Osteocyte (in vitro differentiated cells): Measurements from ENCODE around the gene PNISR. TPM values are rescaled to one million over a fixed set of nuclear protein-coding genes. Genes with fewer than 3 reads are reported as not detected.
"Not testable (repeated sequence)": the region's sequence is repeated elsewhere in the genome, so short reads cannot be mapped to it uniquely, and the experiment has no call there.

Experiments
- DNase-seq: peaks from one replicate; pipeline ENCODE4 v3.0.0; 2021; ENCODE audit warnings: mixed read lengths; ENCODE audit not compliant: unreplicated experiment; ENCODE audit errors: extremely low spot score
- H3K27ac Mint-ChIP-seq: one replicate; pipeline ENCODE4 v1.8.0; 2021; ENCODE audit warnings: mild to moderate bottlenecking, mixed read lengths; ENCODE audit not compliant: unreplicated experiment
- H3K27me3 Mint-ChIP-seq: one replicate; pipeline ENCODE4 v1.8.0; 2021; ENCODE audit warnings: mixed read lengths; ENCODE audit not compliant: unreplicated experiment
- H3K36me3 Mint-ChIP-seq: one replicate; pipeline ENCODE4 v1.8.0; 2021; ENCODE audit warnings: mixed read lengths; ENCODE audit not compliant: unreplicated experiment
- H3K4me1 Mint-ChIP-seq: one replicate; pipeline ENCODE4 v1.8.0; 2021; ENCODE audit warnings: mixed read lengths; ENCODE audit not compliant: unreplicated experiment
- H3K4me3 Mint-ChIP-seq: one replicate; pipeline ENCODE4 v1.8.0; 2021; ENCODE audit warnings: mild to moderate bottlenecking, moderate library complexity, mixed read lengths; ENCODE audit not compliant: unreplicated experiment
- H3K9me3 Mint-ChIP-seq: one replicate; pipeline ENCODE4 v1.8.0; 2021; ENCODE audit warnings: mixed read lengths; ENCODE audit not compliant: unreplicated experiment
- CTCF ChIP-seq: fragments of 200-600 bp; sonication (generic); IDR thresholded peaks from 2 replicates; pipeline ENCODE4 v1.5.0; 2021; ENCODE audit warnings: antibody characterized with exemption, mild to moderate bottlenecking, moderate library complexity
- long read RNA-seq: library from polyadenylated mRNA; unstranded; transcript quantifications from one replicate; pipeline ENCODE4 v2.0.0, GENCODE V29; 2021
- total RNA-seq: library from RNA; stranded (reverse); gene quantifications from 2 replicates; pipeline ENCODE4 v1.2.1, GENCODE V29; 2021

PNISR gene, protein sequence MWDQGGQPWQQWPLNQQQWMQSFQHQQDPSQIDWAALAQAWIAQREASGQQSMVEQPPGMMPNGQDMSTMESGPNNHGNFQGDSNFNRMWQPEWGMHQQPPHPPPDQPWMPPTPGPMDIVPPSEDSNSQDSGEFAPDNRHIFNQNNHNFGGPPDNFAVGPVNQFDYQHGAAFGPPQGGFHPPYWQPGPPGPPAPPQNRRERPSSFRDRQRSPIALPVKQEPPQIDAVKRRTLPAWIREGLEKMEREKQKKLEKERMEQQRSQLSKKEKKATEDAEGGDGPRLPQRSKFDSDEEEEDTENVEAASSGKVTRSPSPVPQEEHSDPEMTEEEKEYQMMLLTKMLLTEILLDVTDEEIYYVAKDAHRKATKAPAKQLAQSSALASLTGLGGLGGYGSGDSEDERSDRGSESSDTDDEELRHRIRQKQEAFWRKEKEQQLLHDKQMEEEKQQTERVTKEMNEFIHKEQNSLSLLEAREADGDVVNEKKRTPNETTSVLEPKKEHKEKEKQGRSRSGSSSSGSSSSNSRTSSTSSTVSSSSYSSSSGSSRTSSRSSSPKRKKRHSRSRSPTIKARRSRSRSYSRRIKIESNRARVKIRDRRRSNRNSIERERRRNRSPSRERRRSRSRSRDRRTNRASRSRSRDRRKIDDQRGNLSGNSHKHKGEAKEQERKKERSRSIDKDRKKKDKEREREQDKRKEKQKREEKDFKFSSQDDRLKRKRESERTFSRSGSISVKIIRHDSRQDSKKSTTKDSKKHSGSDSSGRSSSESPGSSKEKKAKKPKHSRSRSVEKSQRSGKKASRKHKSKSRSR
- 93.9 and 96.5 TPM in 2 replicates for total RNA-seq
- long read RNA-seq, full-length matches to known transcripts, result 149 of 373 reads
- long read RNA-seq, partial matches to known transcripts, result 148 of 373 reads
- long read RNA-seq, other reads (novel, unspliced or antisense), result 76 of 373 reads

DNA sequence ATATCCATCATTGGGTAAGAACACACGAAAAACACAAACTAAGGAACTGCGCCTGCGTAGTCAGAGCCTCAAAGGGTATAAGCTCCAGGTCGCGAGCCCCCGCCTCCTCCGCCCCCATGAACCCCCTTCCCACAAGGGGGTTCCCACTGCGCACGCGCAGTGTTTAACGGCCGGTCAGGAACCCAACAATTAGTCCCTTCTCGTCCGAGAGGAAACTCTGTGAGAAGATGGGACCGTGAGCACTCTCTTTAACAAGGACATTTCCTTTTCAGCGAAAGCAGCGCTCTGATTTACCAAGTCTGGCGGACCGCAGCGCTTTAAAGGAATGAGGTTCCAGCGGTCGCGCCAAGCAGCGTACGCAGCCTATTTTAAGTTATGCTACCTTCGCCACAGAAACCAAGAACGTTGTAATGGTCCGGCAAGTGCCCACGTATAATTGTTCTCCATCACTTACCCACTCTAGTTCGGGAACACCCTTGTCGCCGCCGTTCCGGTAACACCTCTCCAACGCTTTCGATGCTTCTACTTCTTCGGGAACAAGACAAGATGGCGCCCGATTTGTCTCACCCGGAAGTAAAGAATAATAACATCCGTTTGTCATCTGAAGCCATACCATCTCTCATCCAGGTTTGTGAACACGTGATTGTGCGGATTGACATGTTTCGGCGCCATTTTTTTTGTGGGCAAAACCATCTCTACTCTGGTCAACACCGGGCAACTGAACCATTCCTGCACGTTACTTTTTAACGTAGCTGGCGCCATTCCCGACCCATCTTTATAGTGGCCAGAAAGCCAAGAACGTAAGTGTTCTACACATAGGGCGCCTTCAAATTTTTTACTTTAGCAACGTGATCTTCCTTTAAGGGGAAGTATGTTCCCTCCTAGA lies at the start of gene PNISR:
Gene PNISR, minus strand, starts transcription at position 548 of the 886 bp plus-strand sequence. CDS start 10,649 bp downstream, outside the sequence.
- H3K36me3 Mint-ChIP-seq, result peaks cover 4% of the 10 kb centered on the region

DNA sequence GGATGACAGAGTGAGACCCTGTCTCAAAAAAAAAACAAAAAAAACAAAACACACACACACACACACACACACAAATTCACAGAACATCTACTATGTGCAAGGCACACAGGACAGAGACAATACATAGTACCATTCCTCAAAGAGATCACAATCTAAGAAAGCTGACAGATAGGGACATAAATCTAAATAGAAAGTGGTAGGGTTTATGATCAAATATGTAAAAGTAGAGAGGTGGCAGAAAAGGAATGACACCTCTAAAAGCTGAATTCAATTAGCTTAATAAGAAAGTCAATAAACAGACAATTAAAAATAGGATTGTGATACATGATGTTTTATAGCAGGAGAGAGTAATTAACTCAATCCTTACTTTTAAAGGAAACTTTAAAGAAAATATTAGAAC lies 48.6 kb upstream of the PNISR start:
- Mint-ChIP-seq H3K4me1 (no peaks in the 10 kb centered on the region), H3K36me3 (peaks cover 9% of the 10 kb centered on the region), H3K27ac (no peak overlapping the region), H3K4me3 (no peak overlapping the region), H3K27me3 (no peaks in the 10 kb centered on the region), H3K9me3 (peaks cover 4% of the 10 kb centered on the region)
- no peak for TF ChIP-seq CTCF
- DNase-seq, result no peak

More for the DNA sequence above, at the start of gene PNISR:
- Mint-ChIP-seq H3K4me1 (peaks cover 52% of the 10 kb centered on the region), H3K27me3 (no peaks in the 10 kb centered on the region), H3K4me3 (peak within 1 kb of the TSS; percentile 89), H3K9me3 (no peaks in the 10 kb centered on the region), H3K27ac (peak within 1 kb of the TSS; percentile 99)
- DNase-seq, result peak; percentile 96
- no peak for TF ChIP-seq CTCF

DNA sequence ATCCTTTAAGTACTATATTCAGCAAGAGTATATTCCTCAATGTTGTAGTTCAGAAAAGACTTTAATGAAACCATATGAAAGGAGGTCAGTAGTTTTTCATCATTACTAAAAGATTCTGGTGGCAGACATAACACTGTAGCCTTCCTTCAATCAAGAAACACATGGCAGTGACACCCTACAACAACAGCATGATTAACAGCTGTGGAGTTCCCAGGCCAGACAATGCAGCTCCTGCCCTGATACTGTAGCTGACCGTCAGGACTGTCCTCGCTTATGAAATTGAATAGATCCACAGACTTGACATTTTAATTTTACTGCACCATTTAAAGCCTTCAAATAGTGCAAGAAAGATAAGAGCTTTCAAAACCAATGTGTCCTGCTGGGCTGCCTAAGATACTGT lies 46.5 kb upstream of the PNISR start:
- no peaks in the 10 kb centered on the region for H3K27me3 Mint-ChIP-seq
- no peak for DNase-seq
- no peak overlapping the region for H3K4me3 Mint-ChIP-seq
- H3K27ac Mint-ChIP-seq, result no peak overlapping the region
- no peaks in the 10 kb centered on the region for H3K9me3 Mint-ChIP-seq
- H3K4me1 Mint-ChIP-seq, result no peaks in the 10 kb centered on the region
- TF ChIP-seq CTCF, result no peak
- H3K36me3 Mint-ChIP-seq, result peaks cover 5% of the 10 kb centered on the region

- H3K36me3 Mint-ChIP-seq, result peaks cover 9% of the 10 kb centered on the region
- H3K9me3 Mint-ChIP-seq, result no peaks in the 10 kb centered on the region
- H3K27me3 Mint-ChIP-seq, result no peaks in the 10 kb centered on the region
- no peaks in the 10 kb centered on the region for H3K4me1 Mint-ChIP-seq
- H3K27ac Mint-ChIP-seq, result no peak overlapping the region
- no peak overlapping the region for H3K4me3 Mint-ChIP-seq
- no peak for DNase-seq
- peak; percentile 77 for TF ChIP-seq CTCF
Observed at GRCh38 chr6:99467509-99468106, 42.5 kb upstream of the PNISR start.

DNA sequence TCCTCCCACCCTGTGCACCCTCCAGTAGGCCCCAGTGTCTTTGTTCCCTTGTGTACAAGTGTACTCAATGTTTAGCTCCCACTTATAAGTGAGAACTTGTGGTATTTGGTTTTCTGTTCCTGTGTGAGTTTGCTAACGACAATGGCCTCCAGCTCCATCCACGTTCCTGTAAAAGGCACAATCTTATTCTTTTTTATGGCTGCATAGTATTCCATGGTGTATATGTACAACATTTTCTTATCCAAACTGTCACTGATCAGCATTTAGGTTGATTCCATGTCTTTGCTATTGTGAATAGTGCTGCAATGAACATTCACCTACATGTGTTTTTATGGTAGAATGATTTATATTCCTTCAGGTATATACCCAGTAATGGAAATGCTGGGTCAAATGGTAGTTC lies 34.0 kb upstream of the PNISR start:
- H3K4me1 Mint-ChIP-seq, H3K9me3 Mint-ChIP-seq, H3K27me3 Mint-ChIP-seq, H3K4me3 Mint-ChIP-seq, DNase-seq, H3K27ac Mint-ChIP-seq: not testable (repeated sequence)
- H3K36me3 Mint-ChIP-seq, result peaks cover 32% of the 10 kb centered on the region
